Measurements from ENCODE around the gene CDC42SE1.
A peak's percentile ranks its signal among the peaks of the same experiment; 100 is the strongest.

CDC42SE1 gene

DNA sequence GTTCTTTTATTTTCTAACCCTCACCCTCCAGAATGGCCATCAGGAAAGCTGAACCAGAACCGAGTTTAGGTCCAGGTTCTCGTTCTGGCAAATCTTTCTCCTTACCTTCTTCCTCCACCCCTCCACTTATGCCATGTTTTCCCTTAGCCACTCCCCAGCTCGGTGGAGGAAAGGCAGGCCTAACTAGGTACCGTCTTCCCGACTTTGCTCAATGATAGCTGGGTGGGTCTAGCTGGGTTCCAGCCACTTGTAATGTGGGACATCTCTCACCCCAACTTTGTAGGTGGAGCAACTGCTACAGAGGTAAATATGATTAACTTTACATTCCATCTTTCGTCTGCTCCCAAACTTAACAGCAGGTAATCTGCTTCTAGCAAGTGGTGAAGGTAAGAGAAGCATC is 22.4 kb downstream of the CDC42SE1 start:
- Histone ChIP-seq H3K4me3 (ENCODE audit: low read length in 2 of 2) (no peak overlapping the region), H3K9me3 (ENCODE audit: control insufficient read depth in 2 of 2, low read length in 2 of 2) (no peaks in the 10 kb centered on the region), H3K9ac (ENCODE audit: low read depth in 1 of 2, low read length in 2 of 2) (no peak overlapping the region), H3K36me3 (ENCODE audit: control insufficient read depth in 2 of 2, insufficient read depth in 2 of 2, low read length in 2 of 2) (peaks cover 16 to 18% of the 10 kb centered on the region in 2 donors), H3K27me3 (ENCODE audit: control insufficient read depth in 2 of 2, insufficient read depth in 2 of 2, low read length in 2 of 2) (no peaks in the 10 kb centered on the region), H3K4me1 (ENCODE audit: control insufficient read depth in 2 of 2, insufficient read depth in 2 of 2, low read length in 2 of 2) (no peaks in the 10 kb centered on the region), H3K27ac (ENCODE audit: low read depth in 2 of 2, low read length in 2 of 2) (no peak overlapping the region)

DNA sequence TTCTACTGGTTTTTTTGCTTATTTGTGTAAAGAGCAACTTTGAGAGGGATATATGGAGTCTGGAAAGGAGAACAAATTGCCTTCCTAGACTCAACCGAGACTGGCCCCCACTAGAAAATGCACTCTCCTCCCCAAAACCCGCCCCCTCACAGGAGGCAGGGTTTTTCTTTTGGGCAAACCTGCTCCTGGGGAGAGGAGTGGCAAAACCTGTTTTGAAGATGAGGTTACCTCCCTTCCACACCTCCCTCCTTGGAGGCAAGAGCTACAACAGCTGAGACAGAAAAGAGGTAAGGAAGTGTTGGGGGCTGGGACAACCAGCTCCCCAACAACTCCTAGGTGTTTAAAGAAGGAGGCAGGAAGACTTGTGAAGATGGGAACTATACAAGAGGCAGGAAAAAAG is 23.1 kb downstream of the CDC42SE1 start, which contains the start of gene BNIPL:
Gene BNIPL (plus strand): TSS at position 231 of the 400 bp plus-strand sequence. CDS start 140 bp downstream, at position 371.
- no peak within 1 kb of the TSS for H3K27ac ChIP-seq (ENCODE audit: low read depth in 2 of 2, low read length in 2 of 2)
- H3K4me1 ChIP-seq (ENCODE audit: control insufficient read depth in 2 of 2, insufficient read depth in 2 of 2, low read length in 2 of 2) = no peaks in the 10 kb centered on the region
- H3K27me3 ChIP-seq (ENCODE audit: control insufficient read depth in 2 of 2, insufficient read depth in 2 of 2, low read length in 2 of 2) = no peaks in the 10 kb centered on the region
- no peak within 1 kb of the TSS for H3K9ac ChIP-seq (ENCODE audit: low read depth in 1 of 2, low read length in 2 of 2)
- H3K4me3 ChIP-seq (ENCODE audit: low read length in 2 of 2) = no peak within 1 kb of the TSS
- H3K9me3 ChIP-seq (ENCODE audit: control insufficient read depth in 2 of 2, low read length in 2 of 2) = no peaks in the 10 kb centered on the region
- peaks cover 20 to 21% of the 10 kb centered on the region in 2 donors for H3K36me3 ChIP-seq (ENCODE audit: control insufficient read depth in 2 of 2, insufficient read depth in 2 of 2, low read length in 2 of 2)

DNA sequence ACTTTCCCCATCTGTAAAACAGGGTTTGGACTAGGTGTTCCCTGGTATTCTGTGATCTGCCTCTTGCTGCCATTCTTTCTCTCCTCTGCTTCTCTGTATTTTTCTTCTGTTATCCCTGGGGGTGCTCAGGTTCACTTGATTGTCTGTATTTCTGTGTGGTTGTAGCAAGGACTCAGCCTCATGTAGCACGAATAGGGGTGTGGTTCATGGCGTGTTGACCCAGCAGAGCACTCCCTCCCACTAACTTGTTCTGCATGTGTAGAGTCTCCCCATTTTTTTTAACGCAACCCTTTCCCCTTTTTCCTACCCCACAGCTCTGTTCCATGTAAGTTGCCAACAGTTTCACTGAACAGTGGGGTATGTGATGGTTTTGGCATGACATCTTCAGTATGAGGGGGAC is 24.3 kb downstream of the CDC42SE1 start:
- Histone ChIP-seq H3K27me3 (ENCODE audit: control insufficient read depth in 2 of 2, insufficient read depth in 2 of 2, low read length in 2 of 2) (no peaks in the 10 kb centered on the region), H3K9ac (ENCODE audit: low read depth in 1 of 2, low read length in 2 of 2) (no peak overlapping the region), H3K4me1 (ENCODE audit: control insufficient read depth in 2 of 2, insufficient read depth in 2 of 2, low read length in 2 of 2) (no peaks in the 10 kb centered on the region), H3K9me3 (ENCODE audit: control insufficient read depth in 2 of 2, low read length in 2 of 2) (no peaks in the 10 kb centered on the region), H3K4me3 (ENCODE audit: low read length in 2 of 2) (no peak overlapping the region), H3K36me3 (ENCODE audit: control insufficient read depth in 2 of 2, insufficient read depth in 2 of 2, low read length in 2 of 2) (peaks cover 28 to 30% of the 10 kb centered on the region in 2 donors), H3K27ac (ENCODE audit: low read depth in 2 of 2, low read length in 2 of 2) (no peak overlapping the region)

DNA sequence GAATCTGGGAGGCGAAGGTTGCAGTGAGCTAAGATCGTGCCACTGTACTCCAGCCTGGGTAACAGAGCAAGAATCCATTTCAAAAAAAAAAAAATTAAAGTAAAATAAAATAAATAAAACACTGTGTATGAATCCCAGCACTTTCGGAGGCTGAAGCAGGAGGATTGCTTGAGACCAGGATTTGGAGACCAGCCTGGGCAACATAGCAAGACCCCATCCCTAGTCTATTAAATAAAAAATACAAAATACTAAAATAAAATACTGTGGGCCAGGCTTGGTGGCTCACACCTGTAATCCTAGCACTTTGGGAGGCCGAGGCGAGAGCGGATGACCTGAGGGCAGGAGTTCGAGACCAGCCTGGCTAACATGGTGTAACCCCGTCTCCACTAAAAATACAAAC is 27.3 kb downstream of the CDC42SE1 start:
- peaks cover 37 to 46% of the 10 kb centered on the region in 2 donors for H3K36me3 ChIP-seq (ENCODE audit: control insufficient read depth in 2 of 2, insufficient read depth in 2 of 2, low read length in 2 of 2)
- H3K27me3 ChIP-seq (ENCODE audit: control insufficient read depth in 2 of 2, insufficient read depth in 2 of 2, low read length in 2 of 2) = no peaks in the 10 kb centered on the region

DNA sequence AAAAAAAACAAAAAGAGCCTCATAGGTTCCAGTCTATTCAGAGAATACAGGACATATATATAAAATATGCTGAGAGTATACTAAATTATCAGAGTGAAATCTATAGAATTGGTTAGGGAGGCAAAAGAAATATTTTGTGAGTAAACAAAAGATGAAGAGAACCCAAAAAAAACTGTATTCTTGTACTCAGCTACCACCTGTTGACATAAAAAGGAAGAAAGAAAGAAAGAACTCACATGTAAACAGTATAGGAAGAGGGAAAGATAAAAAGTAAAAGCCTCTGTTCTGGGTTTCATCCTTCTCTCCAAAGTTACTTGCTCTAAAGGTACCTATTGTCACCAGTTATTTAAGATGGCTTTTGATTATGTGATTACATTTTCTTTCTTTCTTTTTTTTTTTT is 33.0 kb downstream of the CDC42SE1 start:
- H3K9ac ChIP-seq (ENCODE audit: low read depth in 1 of 2, low read length in 2 of 2) = no peak overlapping the region
- no peaks in the 10 kb centered on the region for H3K9me3 ChIP-seq (ENCODE audit: control insufficient read depth in 2 of 2, low read length in 2 of 2)
- H3K36me3 ChIP-seq (ENCODE audit: control insufficient read depth in 2 of 2, insufficient read depth in 2 of 2, low read length in 2 of 2) = peaks cover 24 to 38% of the 10 kb centered on the region in 2 donors
- no peak overlapping the region for H3K4me3 ChIP-seq (ENCODE audit: low read length in 2 of 2)
- H3K27ac ChIP-seq (ENCODE audit: low read depth in 2 of 2, low read length in 2 of 2) = no peak overlapping the region
- no peaks in the 10 kb centered on the region for H3K27me3 ChIP-seq (ENCODE audit: control insufficient read depth in 2 of 2, insufficient read depth in 2 of 2, low read length in 2 of 2)
- H3K4me1 ChIP-seq (ENCODE audit: control insufficient read depth in 2 of 2, insufficient read depth in 2 of 2, low read length in 2 of 2) = no peaks in the 10 kb centered on the region

More for the DNA sequence above, 27.3 kb downstream of the CDC42SE1 start:
- no peaks in the 10 kb centered on the region for H3K9me3 ChIP-seq (ENCODE audit: control insufficient read depth in 2 of 2, low read length in 2 of 2)
- H3K4me3 ChIP-seq (ENCODE audit: low read length in 2 of 2) = no peak overlapping the region
- H3K4me1 ChIP-seq (ENCODE audit: control insufficient read depth in 2 of 2, insufficient read depth in 2 of 2, low read length in 2 of 2) = no peaks in the 10 kb centered on the region
- no peak overlapping the region for H3K9ac ChIP-seq (ENCODE audit: low read depth in 1 of 2, low read length in 2 of 2)
- H3K27ac ChIP-seq (ENCODE audit: low read depth in 2 of 2, low read length in 2 of 2) = no peak overlapping the region

DNA sequence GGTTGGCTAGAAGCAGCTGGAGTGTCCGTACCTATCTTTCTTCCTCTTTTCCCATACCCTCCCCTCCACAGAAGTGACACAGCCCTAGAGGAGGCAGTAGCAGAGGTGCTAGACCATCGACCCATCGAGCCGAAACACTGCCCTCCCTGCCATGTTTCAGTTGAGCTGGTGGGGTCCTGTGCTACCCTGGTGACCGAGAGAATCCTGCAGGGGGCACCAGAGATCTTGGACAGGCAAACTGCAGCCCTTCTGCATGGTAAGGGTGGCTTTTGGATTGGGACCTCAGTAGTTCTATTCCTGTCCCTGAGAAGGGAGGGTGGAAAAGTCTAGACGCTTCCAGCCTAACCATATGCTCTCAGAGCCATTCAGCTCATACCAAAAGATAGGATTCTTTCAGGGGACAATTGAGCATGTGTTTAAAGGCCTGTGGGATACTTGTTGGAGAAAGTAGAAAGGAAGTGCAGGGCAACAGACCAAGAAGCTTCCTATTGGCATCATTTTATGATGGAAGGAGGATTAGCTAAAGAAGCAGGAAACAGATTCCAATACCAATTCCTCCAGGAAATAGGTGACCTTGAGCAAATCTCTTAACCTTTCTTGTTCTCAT is 34.8 kb downstream of the CDC42SE1 start:
- Histone ChIP-seq H3K4me1 (ENCODE audit: control insufficient read depth in 2 of 2, insufficient read depth in 2 of 2, low read length in 2 of 2) (no peaks in the 10 kb centered on the region), H3K9ac (ENCODE audit: low read depth in 1 of 2, low read length in 2 of 2) (no peak overlapping the region), H3K27me3 (ENCODE audit: control insufficient read depth in 2 of 2, insufficient read depth in 2 of 2, low read length in 2 of 2) (no peaks in the 10 kb centered on the region), H3K36me3 (ENCODE audit: control insufficient read depth in 2 of 2, insufficient read depth in 2 of 2, low read length in 2 of 2) (peaks cover 14 to 26% of the 10 kb centered on the region in 2 donors), H3K9me3 (ENCODE audit: control insufficient read depth in 2 of 2, low read length in 2 of 2) (no peaks in the 10 kb centered on the region), H3K4me3 (ENCODE audit: low read length in 2 of 2) (no peak overlapping the region), H3K27ac (ENCODE audit: low read depth in 2 of 2, low read length in 2 of 2) (no peak overlapping the region)

DNA sequence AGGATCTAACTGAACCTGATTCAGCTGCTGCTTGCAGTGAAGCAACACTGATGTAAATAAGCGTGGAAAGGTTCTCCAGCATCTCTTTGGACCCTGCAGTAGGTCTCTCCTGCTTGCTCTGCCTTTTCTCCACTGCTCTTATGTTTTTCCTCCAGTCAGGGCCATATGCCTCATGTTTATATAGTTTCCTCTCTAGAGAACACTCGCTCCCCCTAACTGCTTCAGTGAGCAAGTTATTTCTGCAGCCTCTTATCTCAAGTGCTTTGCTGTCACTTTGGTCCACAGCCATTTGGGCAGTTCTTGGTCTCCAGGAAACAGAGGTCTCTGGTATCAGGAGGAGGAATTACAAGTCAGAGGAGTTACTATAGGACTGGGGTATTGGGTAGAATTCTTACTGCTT is 45.9 kb downstream of the CDC42SE1 start:
- Histone ChIP-seq H3K4me1 (ENCODE audit: control insufficient read depth in 2 of 2, insufficient read depth in 2 of 2, low read length in 2 of 2) (peaks cover 28 to 30% of the 10 kb centered on the region in 2 donors), H3K36me3 (ENCODE audit: control insufficient read depth in 2 of 2, insufficient read depth in 2 of 2, low read length in 2 of 2) (peaks cover 0 to 5% of the 10 kb centered on the region in 2 donors), H3K4me3 (ENCODE audit: low read length in 2 of 2) (peak overlapping the region; percentile 1 to 27), H3K27ac (ENCODE audit: low read depth in 2 of 2, low read length in 2 of 2) (peak overlapping the region; percentile 62 to 63), H3K27me3 (ENCODE audit: control insufficient read depth in 2 of 2, insufficient read depth in 2 of 2, low read length in 2 of 2) (no peaks in the 10 kb centered on the region), H3K9ac (ENCODE audit: low read depth in 1 of 2, low read length in 2 of 2) (no peak overlapping the region), H3K9me3 (ENCODE audit: control insufficient read depth in 2 of 2, low read length in 2 of 2) (no peaks in the 10 kb centered on the region)

DNA sequence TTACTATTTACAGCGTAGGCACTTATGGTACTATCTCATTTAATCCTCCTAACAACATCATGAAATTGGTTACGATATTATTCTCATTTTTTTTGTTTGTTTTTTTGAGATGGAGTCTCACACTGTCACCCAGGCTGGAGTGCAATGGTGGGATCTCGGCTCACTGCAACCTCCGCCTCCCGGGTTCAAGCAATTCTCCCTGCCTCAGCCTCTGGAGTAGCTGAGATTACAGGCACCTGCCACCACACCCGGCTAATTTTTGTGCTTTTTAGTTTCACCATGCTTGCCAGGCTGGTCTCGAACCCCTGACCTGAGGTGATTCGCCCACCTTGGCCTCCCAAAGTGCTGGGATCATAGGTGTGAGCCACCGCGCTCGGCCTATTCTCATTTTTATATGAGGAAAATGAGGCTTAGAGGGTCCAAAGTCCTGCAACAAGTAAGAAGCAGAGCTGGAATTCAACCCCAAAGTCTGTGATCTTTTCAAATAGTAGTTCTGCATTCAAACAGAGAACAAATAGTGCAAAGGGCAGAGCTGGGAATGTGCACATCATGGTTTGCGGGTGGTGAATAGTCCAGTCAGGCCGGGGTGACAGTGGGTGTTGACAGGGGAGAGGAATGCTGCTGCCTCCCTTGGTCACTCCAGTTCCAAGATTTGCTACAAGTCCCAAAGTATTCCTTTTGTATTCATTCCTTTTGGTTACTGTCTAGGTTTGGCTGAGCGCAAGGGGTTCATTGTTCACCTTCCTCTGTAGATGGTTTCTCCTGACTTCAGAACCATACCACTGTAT is 46.5 kb downstream of the CDC42SE1 start:
- H3K9ac ChIP-seq (ENCODE audit: low read depth in 1 of 2, low read length in 2 of 2) = no peak overlapping the region
- H3K27me3 ChIP-seq (ENCODE audit: control insufficient read depth in 2 of 2, insufficient read depth in 2 of 2, low read length in 2 of 2) = no peaks in the 10 kb centered on the region
- peaks cover 28 to 30% of the 10 kb centered on the region in 2 donors for H3K4me1 ChIP-seq (ENCODE audit: control insufficient read depth in 2 of 2, insufficient read depth in 2 of 2, low read length in 2 of 2)
- no peaks in the 10 kb centered on the region for H3K9me3 ChIP-seq (ENCODE audit: control insufficient read depth in 2 of 2, low read length in 2 of 2)
- H3K27ac ChIP-seq (ENCODE audit: low read depth in 2 of 2, low read length in 2 of 2) = peak overlapping the region; percentile 62 to 63
- peak overlapping the region; percentile 1 to 27 for H3K4me3 ChIP-seq (ENCODE audit: low read length in 2 of 2)
- H3K36me3 ChIP-seq (ENCODE audit: control insufficient read depth in 2 of 2, insufficient read depth in 2 of 2, low read length in 2 of 2) = no peaks in the 10 kb centered on the region

DNA sequence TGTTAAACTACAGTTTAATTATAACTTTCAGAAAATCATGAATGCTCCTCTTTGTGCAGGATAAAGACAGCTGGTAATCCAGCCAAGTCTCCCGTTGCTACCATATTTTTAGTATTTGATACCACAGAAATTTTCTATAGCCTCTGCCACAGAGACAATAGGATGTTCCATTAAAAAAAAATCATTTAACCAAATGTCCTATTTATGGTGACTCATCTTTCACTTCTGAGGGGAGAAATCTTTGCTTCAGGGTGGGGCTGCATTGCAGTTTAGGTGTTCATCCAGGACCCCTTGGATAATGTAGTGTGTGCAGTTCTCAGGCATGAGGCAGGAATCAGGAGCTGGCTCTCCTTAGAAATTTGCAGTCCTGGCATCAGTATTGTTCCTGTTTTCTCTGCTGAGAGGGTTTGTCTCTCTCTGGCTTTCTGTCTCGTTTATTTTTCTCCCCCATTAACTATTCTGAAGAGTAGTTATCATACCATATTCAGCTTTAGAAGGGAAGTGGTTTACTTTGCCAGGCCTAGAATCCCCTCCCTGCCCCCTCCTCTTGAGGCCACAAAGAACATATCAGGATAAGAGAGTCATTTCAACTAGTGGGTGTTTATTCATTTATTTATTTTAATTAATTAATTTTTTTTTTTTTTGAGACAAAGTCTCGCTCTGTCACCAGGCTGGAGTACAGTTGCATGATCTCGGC is 48.1 kb downstream of the CDC42SE1 start:
- peak overlapping the region in 1 of 2 donors; percentile 9 for H3K27ac ChIP-seq (ENCODE audit: low read depth in 2 of 2, low read length in 2 of 2)
- no peaks in the 10 kb centered on the region for H3K9me3 ChIP-seq (ENCODE audit: control insufficient read depth in 2 of 2, low read length in 2 of 2)
- H3K4me1 ChIP-seq (ENCODE audit: control insufficient read depth in 2 of 2, insufficient read depth in 2 of 2, low read length in 2 of 2) = peaks cover 35 to 41% of the 10 kb centered on the region in 2 donors
- H3K4me3 ChIP-seq (ENCODE audit: low read length in 2 of 2) = no peak overlapping the region
- H3K36me3 ChIP-seq (ENCODE audit: control insufficient read depth in 2 of 2, insufficient read depth in 2 of 2, low read length in 2 of 2) = no peaks in the 10 kb centered on the region
- no peaks in the 10 kb centered on the region for H3K27me3 ChIP-seq (ENCODE audit: control insufficient read depth in 2 of 2, insufficient read depth in 2 of 2, low read length in 2 of 2)
- H3K9ac ChIP-seq (ENCODE audit: low read depth in 1 of 2, low read length in 2 of 2) = no peak overlapping the region

DNA sequence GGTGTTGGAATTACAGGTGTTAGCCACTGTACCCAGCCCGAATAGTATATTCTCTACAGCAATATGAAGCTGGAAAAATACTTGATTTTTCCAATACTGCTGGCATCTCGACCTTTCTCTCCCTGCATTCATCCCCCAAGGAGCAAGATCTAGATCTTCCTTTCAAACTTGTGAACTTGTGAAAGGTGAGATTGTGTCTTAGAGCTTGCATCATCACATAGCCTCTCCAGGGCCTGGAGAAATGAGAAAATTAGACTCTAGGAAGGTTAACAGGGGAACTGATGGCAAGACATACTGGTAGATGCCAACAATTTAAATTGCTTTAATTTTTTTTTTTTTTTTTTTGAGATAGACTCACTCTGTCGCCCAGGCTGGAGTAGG is 49.1 kb downstream of the CDC42SE1 start:
- no peak overlapping the region for H3K27ac ChIP-seq (ENCODE audit: low read depth in 2 of 2, low read length in 2 of 2)
- no peak overlapping the region for H3K9ac ChIP-seq (ENCODE audit: low read depth in 1 of 2, low read length in 2 of 2)
- H3K4me1 ChIP-seq (ENCODE audit: control insufficient read depth in 2 of 2, insufficient read depth in 2 of 2, low read length in 2 of 2) = peaks cover 39 to 50% of the 10 kb centered on the region in 2 donors
- H3K9me3 ChIP-seq (ENCODE audit: control insufficient read depth in 2 of 2, low read length in 2 of 2) = no peaks in the 10 kb centered on the region
- no peaks in the 10 kb centered on the region for H3K27me3 ChIP-seq (ENCODE audit: control insufficient read depth in 2 of 2, insufficient read depth in 2 of 2, low read length in 2 of 2)
- H3K4me3 ChIP-seq (ENCODE audit: low read length in 2 of 2) = no peak overlapping the region
- H3K36me3 ChIP-seq (ENCODE audit: control insufficient read depth in 2 of 2, insufficient read depth in 2 of 2, low read length in 2 of 2) = no peaks in the 10 kb centered on the region
